ENCODE data around the gene SPTBN1. TPM values are rescaled to one million over a fixed set of nuclear protein-coding genes. Genes with fewer than 3 reads are reported as not detected.

Gene SPTBN1
- total and polyA plus RNA-seq, 9 of the 15 experiments (the other 6 are each of a cell fraction or from before 2014, with no cell fraction given), result 8.9 to 66.8 (median 31.4) TPM

GRCh38 chr2:54546518-54546917 is 90.4 kb downstream of the SPTBN1 start (continued):
- peak; percentile 44 for TF ChIP-seq PRDM10 (IDR thresholded peaks at IDR 0.05; ENCODE audit: partially characterized antibody)
- TF ChIP-seq SAFB2 (IDR thresholded peaks at IDR 0.05; ENCODE audit: borderline replicate concordance, low read depth, low read length, severe bottlenecking), result no peak
- TF ChIP-seq TCF3 (CRISPR knock-in tag; IDR thresholded peaks at IDR 0.05), result peak; percentile 70
- no peak for TF ChIP-seq ZNF143 (CRISPR knock-in tag; IDR thresholded peaks at IDR 0.05)
- no peak for TF ChIP-seq POU5F1 (IDR thresholded peaks at IDR 0.05; ENCODE audit: borderline replicate concordance, low read depth, low read length, partially characterized antibody)
- TF ChIP-seq ZNF766 (CRISPR knock-in tag; conservative IDR thresholded peaks at IDR 0.05), result no peak
- no peak for TF ChIP-seq ARHGAP35 (IDR thresholded peaks at IDR 0.05; ENCODE audit: partially characterized antibody)
- peak in 1 of 2 experiments; percentile 33; a peak in 1 of 4 replicates for TF ChIP-seq RCOR1 (IDR thresholded peaks at IDR 0.05; ENCODE audit: borderline replicate concordance in 1 of 2, low read depth in 2 of 2, low read length in 2 of 2)
- no peak for TF ChIP-seq MAFF (IDR thresholded peaks at IDR 0.05; ENCODE audit: low read length)
- TF ChIP-seq KLF6 (CRISPR knock-in tag; IDR thresholded peaks at IDR 0.05; ENCODE audit: borderline replicate concordance), result no peak
- peak; percentile 76 for TF ChIP-seq ARID1B (IDR thresholded peaks at IDR 0.05)
- peak; percentile 78 for TF ChIP-seq ZBTB40 (IDR thresholded peaks at IDR 0.05)
- no peak for TF ChIP-seq ZBTB40 (CRISPR knock-in tag; IDR thresholded peaks at IDR 0.05)

All from K562 (cell line).